NCI-H146 (cell line): ENCODE measurements around the gene TRIM41.

Source experiments
- DNase-seq: peaks from one replicate; lab custom pipeline; 2025; lab: John Stamatoyannopoulos, UW

TRIM41 gene

GRCh38 chr5:181233088-181233800 lies 10.2 kb downstream of the TRIM41 start:
- no peak for DNase-seq

GRCh38 chr5:181233801-181234454 lies 10.8 kb downstream of the TRIM41 start:
- DNase-seq: no peak

- no peak for DNase-seq
Measured at GRCh38 chr5:181234455-181235306, 11.6 kb downstream of the TRIM41 start.

GRCh38 chr5:181235323-181235688 lies 12.2 kb downstream of the TRIM41 start:
- DNase-seq: no peak

- no peak for DNase-seq
Measured at GRCh38 chr5:181235689-181236366, 12.7 kb downstream of the TRIM41 start.

- no peak for DNase-seq
Measured at GRCh38 chr5:181236471-181236870, 13.4 kb downstream of the TRIM41 start.

- no peak for DNase-seq
Measured at GRCh38 chr5:181236954-181237641, 14.0 kb downstream of the TRIM41 start.

GRCh38 chr5:181237729-181238385 lies 14.8 kb downstream of the TRIM41 start:
- DNase-seq: no peak

GRCh38 chr5:181239062-181239663 lies 16.1 kb downstream of the TRIM41 start:
- no peak for DNase-seq

GRCh38 chr5:181241393-181241975 lies 18.4 kb downstream of the TRIM41 start:
- no peak for DNase-seq

- DNase-seq: no peak
Measured at GRCh38 chr5:181242031-181242451, 19.0 kb downstream of the TRIM41 start.

- DNase-seq: no peak
Measured at GRCh38 chr5:181243018-181243563, 20.0 kb downstream of the TRIM41 start.

- no peak for DNase-seq
Measured at GRCh38 chr5:181243564-181244343, 20.7 kb downstream of the TRIM41 start, which contains the start of gene RACK1. Gene RACK1 (minus strand): TSS chr5:181243906. CDS start chr5:181243800, 106 bp downstream.

- no peak for DNase-seq
Measured at GRCh38 chr5:181245427-181246275, 22.6 kb downstream of the TRIM41 start.

GRCh38 chr5:181246276-181247049 lies 23.4 kb downstream of the TRIM41 start:
- DNase-seq: no peak

GRCh38 chr5:181248277-181248676 lies 25.2 kb downstream of the TRIM41 start:
- no peak for DNase-seq

GRCh38 chr5:181255276-181255675 lies 32.2 kb downstream of the TRIM41 start:
- DNase-seq: no peak
